ENCODE measurements around the gene BEST1. TPM values are rescaled to one million over a fixed set of nuclear protein-coding genes. Genes with fewer than 3 reads are reported as not detected.

Gene BEST1
- total RNA-seq, 2 experiments from 2014 or later = 0.14 to 0.25 TPM

- intact Hi-C loops (cut with DNase I, micrococcal nuclease) = no loop called here
- ChIA-PET POLR2A (no interaction called here), CTCF (no interaction called here)
- Mint-ChIP-seq H3K27ac (no peak overlapping the region), H3K27me3 (peaks cover 3% of the 10 kb centered on the region), H3K4me3 (no peak overlapping the region), H3K9me3 (peaks cover 2% of the 10 kb centered on the region), H3K4me1 (ENCODE audit: low read depth) (no peaks in the 10 kb centered on the region), H3K36me3 (ENCODE audit: low read depth) (peaks cover 10% of the 10 kb centered on the region)
- DNase-seq (peak in 2 of 14 experiments; percentile 57 to 67), ATAC-seq (ENCODE audit: poor library complexity) (no peak)
- Histone ChIP-seq H3K9me3 (ENCODE audit: control insufficient read depth in 1 of 2, insufficient read depth in 1 of 2, low read length in 2 of 2) (peaks cover 2 to 15% of the 10 kb centered on the region in 2 experiments), H3K4me3 (ENCODE audit: low read length) (no peak overlapping the region), H3K27me3 (ENCODE audit: control insufficient read depth in 1 of 2, insufficient read depth in 2 of 2, low read length in 2 of 2) (no peaks in the 10 kb centered on the region), H3K4me1 (ENCODE audit: insufficient read depth, low read length) (no peaks in the 10 kb centered on the region), H3K36me3 (ENCODE audit: insufficient read depth, low read length) (no peaks in the 10 kb centered on the region), H3K27ac (ENCODE audit: low read depth in 1 of 2, low read length in 2 of 2) (no peak overlapping the region)
- TF ChIP-seq CTCF (IDR thresholded peaks at IDR 0.05) = no peak
Measured at GRCh38 chr11:62004473-62004872, 54.3 kb downstream of the BEST1 start.

- Histone ChIP-seq H3K4me3 (ENCODE audit: low read length) (no peak overlapping the region), H3K27ac (ENCODE audit: low read depth in 1 of 2, low read length in 2 of 2) (no peak overlapping the region), H3K9me3 (ENCODE audit: control insufficient read depth in 1 of 2, insufficient read depth in 1 of 2, low read length in 2 of 2) (no peaks in the 10 kb centered on the region), H3K36me3 (ENCODE audit: insufficient read depth, low read length) (no peaks in the 10 kb centered on the region), H3K4me1 (ENCODE audit: insufficient read depth, low read length) (no peaks in the 10 kb centered on the region), H3K27me3 (ENCODE audit: control insufficient read depth in 1 of 2, insufficient read depth in 2 of 2, low read length in 2 of 2) (no peaks in the 10 kb centered on the region)
- ChIA-PET POLR2A (no interaction called here), CTCF (interaction anchor here (0.7 kb wide), 1 partner anchor 10 kb away, joined by 3 read pairs; no protein-coding TSS in a partner anchor)
- no peak for DNase-seq
- intact Hi-C loops (cut with DNase I, micrococcal nuclease) = no loop called here
- Mint-ChIP-seq H3K4me1 (ENCODE audit: low read depth) (no peaks in the 10 kb centered on the region), H3K27me3 (peaks cover 3% of the 10 kb centered on the region), H3K36me3 (ENCODE audit: low read depth) (no peaks in the 10 kb centered on the region), H3K4me3 (no peak overlapping the region), H3K9me3 (no peaks in the 10 kb centered on the region), H3K27ac (no peak overlapping the region)
- no peak for ATAC-seq (ENCODE audit: poor library complexity)
- no peak for TF ChIP-seq CTCF (IDR thresholded peaks at IDR 0.05)
Measured at GRCh38 chr11:62008193-62008592, 58.0 kb downstream of the BEST1 start.

- intact Hi-C loops (cut with DNase I, micrococcal nuclease) = no loop called here
- POLR2A ChIA-PET = interaction anchor here (0.7 to 2.0 kb wide), 2 partner anchors 18 to 43 kb away, joined by 4 to 5 read pairs; partner anchors contain the start of gene FTH1
- Mint-ChIP-seq H3K27me3 (peaks cover 3% of the 10 kb centered on the region), H3K36me3 (ENCODE audit: low read depth) (no peaks in the 10 kb centered on the region), H3K4me3 (no peak overlapping the region), H3K27ac (no peak overlapping the region), H3K4me1 (ENCODE audit: low read depth) (no peaks in the 10 kb centered on the region), H3K9me3 (no peaks in the 10 kb centered on the region)
- Histone ChIP-seq H3K4me1 (ENCODE audit: insufficient read depth, low read length) (no peaks in the 10 kb centered on the region), H3K27ac (ENCODE audit: low read depth in 1 of 2, low read length in 2 of 2) (no peak overlapping the region), H3K36me3 (ENCODE audit: insufficient read depth, low read length) (no peaks in the 10 kb centered on the region), H3K9me3 (ENCODE audit: control insufficient read depth in 1 of 2, insufficient read depth in 1 of 2, low read length in 2 of 2) (no peaks in the 10 kb centered on the region), H3K27me3 (ENCODE audit: control insufficient read depth in 1 of 2, insufficient read depth in 2 of 2, low read length in 2 of 2) (no peaks in the 10 kb centered on the region), H3K4me3 (ENCODE audit: low read length) (no peak overlapping the region)
- CTCF ChIA-PET = interaction anchor here (1.2 kb wide), 1 partner anchor 71 kb away, joined by 3 read pairs; no protein-coding TSS in a partner anchor
- ATAC-seq (ENCODE audit: poor library complexity) (no peak), DNase-seq (no peak)
- no peak for TF ChIP-seq CTCF (IDR thresholded peaks at IDR 0.05)
Measured at GRCh38 chr11:62010935-62011528, 60.9 kb downstream of the BEST1 start.
